ENCODE data around the gene TUFT1. TPM values are rescaled to one million over a fixed set of nuclear protein-coding genes. Genes with fewer than 3 reads are reported as not detected.

Gene TUFT1
- total RNA-seq, 4 donors from 2014 or later, result 15.1 to 20.4 (median 17.5) TPM

- 32% methylated on average over 4 of the region's 5 CpGs; no CpG with 5 or more reads in 1 of the 2 donors for WGBS, 2 donors (ENCODE audit: low coverage in 1 of 2)
- H3K36me3 ChIP-seq, result peaks cover 0 to 62% of the 10 kb centered on the region in 2 donors
- peaks cover 0 to 15% (median 0%) of the 10 kb centered on the region in 3 donors for H3K4me1 ChIP-seq
- no peaks in the 10 kb centered on the region for H3K9me3 ChIP-seq
- H3K27ac ChIP-seq, result no peak overlapping the region
- ATAC-seq, result no peak
- no peaks in the 10 kb centered on the region for H3K27me3 ChIP-seq
- TF ChIP-seq POLR2A (IDR thresholded peaks at IDR 0.05) (no peak), POLR2AphosphoS5 (IDR thresholded peaks at IDR 0.05) (no peak), EP300 (IDR thresholded peaks at IDR 0.05) (no peak), CTCF (IDR thresholded peaks at IDR 0.05) (no peak)
- no peak overlapping the region for H3K4me3 ChIP-seq
Measured at GRCh38 chr1:151581451-151581850, 41.3 kb downstream of the TUFT1 start.

- WGBS, 2 donors (ENCODE audit: low coverage in 1 of 2), result 60% methylated on average over 1 of the region's 1 CpG; no CpG with 5 or more reads in 1 of the 2 donors
- Histone ChIP-seq H3K4me3 (no peak overlapping the region), H3K27me3 (no peaks in the 10 kb centered on the region), H3K27ac (no peak overlapping the region), H3K4me1 (peaks cover 0 to 15% (median 0%) of the 10 kb centered on the region in 3 donors), H3K36me3 (peaks cover 0 to 57% of the 10 kb centered on the region in 2 donors), H3K9me3 (no peaks in the 10 kb centered on the region)
- ATAC-seq, result no peak
- TF ChIP-seq POLR2A (IDR thresholded peaks at IDR 0.05), result no peak
- TF ChIP-seq POLR2AphosphoS5 (IDR thresholded peaks at IDR 0.05), result no peak
- TF ChIP-seq CTCF (IDR thresholded peaks at IDR 0.05), result no peak
- TF ChIP-seq EP300 (IDR thresholded peaks at IDR 0.05), result no peak
Measured at GRCh38 chr1:151581921-151582320, 41.8 kb downstream of the TUFT1 start.

GRCh38 chr1:151583796-151584195 is 43.7 kb downstream of the TUFT1 start:
- Histone ChIP-seq H3K27me3 (no peaks in the 10 kb centered on the region), H3K4me1 (peaks cover 0 to 15% (median 0%) of the 10 kb centered on the region in 3 donors), H3K9me3 (no peaks in the 10 kb centered on the region), H3K36me3 (peaks cover 0 to 40% of the 10 kb centered on the region in 2 donors), H3K4me3 (no peak overlapping the region), H3K27ac (peak overlapping the region in 1 of 4 donors; percentile 14)
- 29 to 41% methylated on average over 1 to 2 of the region's 2 CpGs for WGBS, 2 donors (ENCODE audit: low coverage in 1 of 2)
- no peak for ATAC-seq
- no peak for TF ChIP-seq CTCF (IDR thresholded peaks at IDR 0.05)
- no peak for TF ChIP-seq POLR2A (IDR thresholded peaks at IDR 0.05)
- TF ChIP-seq EP300 (IDR thresholded peaks at IDR 0.05), result no peak
- TF ChIP-seq POLR2AphosphoS5 (IDR thresholded peaks at IDR 0.05), result no peak

- peaks cover 0 to 35% of the 10 kb centered on the region in 2 donors for H3K36me3 ChIP-seq
- WGBS, 2 donors (ENCODE audit: low coverage in 1 of 2), result 60% methylated on average over 1 to 3 of the region's 6 CpGs
- peaks cover 0 to 15% (median 0%) of the 10 kb centered on the region in 3 donors for H3K4me1 ChIP-seq
- ATAC-seq, result no peak
- no peak for TF ChIP-seq POLR2AphosphoS5 (IDR thresholded peaks at IDR 0.05)
- TF ChIP-seq CTCF (IDR thresholded peaks at IDR 0.05), result no peak
- TF ChIP-seq POLR2A (IDR thresholded peaks at IDR 0.05), result no peak
- TF ChIP-seq EP300 (IDR thresholded peaks at IDR 0.05), result no peak
- no peaks in the 10 kb centered on the region for H3K9me3 ChIP-seq
- no peak overlapping the region for H3K4me3 ChIP-seq
- no peaks in the 10 kb centered on the region for H3K27me3 ChIP-seq
- H3K27ac ChIP-seq, result peak overlapping the region in 1 of 4 donors; percentile 14
Measured at GRCh38 chr1:151584278-151584677, 44.2 kb downstream of the TUFT1 start.

GRCh38 chr1:151584780-151585179 is 44.7 kb downstream of the TUFT1 start:
- H3K36me3 ChIP-seq, result peaks cover 0 to 30% of the 10 kb centered on the region in 2 donors
- 37 to 58% methylated on average over 5 to 7 of the region's 7 CpGs for WGBS, 2 donors (ENCODE audit: low coverage in 1 of 2)
- ATAC-seq, result no peak
- no peak overlapping the region for H3K4me3 ChIP-seq
- TF ChIP-seq EP300 (IDR thresholded peaks at IDR 0.05), result no peak
- no peak for TF ChIP-seq POLR2A (IDR thresholded peaks at IDR 0.05)
- no peak for TF ChIP-seq CTCF (IDR thresholded peaks at IDR 0.05)
- TF ChIP-seq POLR2AphosphoS5 (IDR thresholded peaks at IDR 0.05), result no peak
- H3K27me3 ChIP-seq, result no peaks in the 10 kb centered on the region
- peak overlapping the region in 2 of 4 donors; percentile 14 to 16 for H3K27ac ChIP-seq
- no peaks in the 10 kb centered on the region for H3K9me3 ChIP-seq
- peaks cover 0 to 15% (median 0%) of the 10 kb centered on the region in 3 donors for H3K4me1 ChIP-seq
